Superior temporal gyrus (tissue), 1 donor: ENCODE results near the gene ATP5MG.

Experiments used
- DNase-seq: peaks from one replicate; pipeline ENCODE4 v3.0.0-alpha.2; 2016; ENCODE audit errors: extremely low spot score

The ATP5MG gene

GRCh38 chr11:118441770-118442275, 40.4 kb downstream of the ATP5MG start:
- DNase-seq, result no peak

- DNase-seq, result no peak
Measured at GRCh38 chr11:118442301-118442700, 40.9 kb downstream of the ATP5MG start.

GRCh38 chr11:118442908-118443589, 41.6 kb downstream of the ATP5MG start:
- no peak for DNase-seq

- no peak for DNase-seq
Measured at GRCh38 chr11:118443590-118444218, 42.3 kb downstream of the ATP5MG start.

- DNase-seq, result no peak
Measured at GRCh38 chr11:118447423-118447822, 46.0 kb downstream of the ATP5MG start.

GRCh38 chr11:118448294-118448693, 46.9 kb downstream of the ATP5MG start:
- DNase-seq, result no peak

GRCh38 chr11:118449316-118449918, 48.0 kb downstream of the ATP5MG start:
- DNase-seq, result no peak

GRCh38 chr11:118450451-118450850, 49.0 kb downstream of the ATP5MG start:
- DNase-seq, result no peak
